ENCODE data around the gene HS1BP3.

Gene HS1BP3

GRCh38 chr2:20576598-20577115, 74.2 kb downstream of the HS1BP3 start:
- ChIA-PET CTCF (interaction anchor here (1.3 kb wide), 1 partner anchor 14 kb away, joined by 3 read pairs; no protein-coding TSS in a partner anchor), POLR2A (no interaction called here)
- peak overlapping the region in 3 of 7 experiments; percentile 44 to 61 (median 51) for H3K4me3 ChIP-seq (ENCODE audit: control insufficient read depth in 1 of 7, extremely low read depth in 1 of 7, insufficient read depth in 4 of 7, low read depth in 2 of 7, low read length in 6 of 7)
- peaks cover 0 to 4% (median 1%) of the 10 kb centered on the region in 5 experiments for H3K9me3 ChIP-seq (ENCODE audit: control extremely low read depth in 1 of 5, control insufficient read depth in 4 of 5, insufficient read depth in 2 of 5, low read depth in 1 of 5, low read length in 4 of 5)
- H3K27ac ChIP-seq (ENCODE audit: insufficient read depth in 1 of 2, low read depth in 1 of 2, low read length in 2 of 2, poor library complexity in 1 of 2, severe bottlenecking in 2 of 2), result no peak overlapping the region
- WGBS (ENCODE audit: insufficient coverage), result 67% methylated on average over 4 of the region's 5 CpGs
- H3K36me3 ChIP-seq (ENCODE audit: control insufficient read depth in 4 of 4, insufficient read depth in 4 of 4, low read length in 3 of 4), result no peaks in the 10 kb centered on the region
- H3K27me3 ChIP-seq (replicated peaks in 2 of 5; ENCODE audit: control insufficient read depth in 4 of 5, insufficient read depth in 5 of 5, low read length in 4 of 5), result no peaks in the 10 kb centered on the region
- DNase-seq, result peak; percentile 56 to 89 (median 80)
- peaks cover 0 to 27% (median 10%) of the 10 kb centered on the region in 4 experiments for H3K4me1 ChIP-seq (ENCODE audit: control extremely low read depth in 1 of 4, control insufficient read depth in 4 of 4, insufficient read depth in 4 of 4, low read length in 3 of 4)

GRCh38 chr2:20575935-20576597, 74.8 kb downstream of the HS1BP3 start:
- ChIA-PET CTCF (no interaction called here), POLR2A (no interaction called here)
- Histone ChIP-seq H3K27me3 (replicated peaks in 2 of 5; ENCODE audit: control insufficient read depth in 4 of 5, insufficient read depth in 5 of 5, low read length in 4 of 5) (no peaks in the 10 kb centered on the region), H3K36me3 (ENCODE audit: control insufficient read depth in 4 of 4, insufficient read depth in 4 of 4, low read length in 3 of 4) (no peaks in the 10 kb centered on the region), H3K27ac (ENCODE audit: insufficient read depth in 1 of 2, low read depth in 1 of 2, low read length in 2 of 2, poor library complexity in 1 of 2, severe bottlenecking in 2 of 2) (no peak overlapping the region), H3K4me3 (ENCODE audit: control insufficient read depth in 1 of 7, extremely low read depth in 1 of 7, insufficient read depth in 4 of 7, low read depth in 2 of 7, low read length in 6 of 7) (peak overlapping the region in 2 of 7 experiments; percentile 51 to 61), H3K4me1 (ENCODE audit: control extremely low read depth in 1 of 4, control insufficient read depth in 4 of 4, insufficient read depth in 4 of 4, low read length in 3 of 4) (peaks cover 0 to 27% (median 10%) of the 10 kb centered on the region in 4 experiments), H3K9me3 (ENCODE audit: control extremely low read depth in 1 of 5, control insufficient read depth in 4 of 5, insufficient read depth in 2 of 5, low read depth in 1 of 5, low read length in 4 of 5) (peaks cover 0 to 2% (median 0%) of the 10 kb centered on the region in 5 experiments)
- 100% methylated on average over 7 of the region's 9 CpGs for WGBS (ENCODE audit: insufficient coverage)
- no peak for DNase-seq

- H3K4me3 ChIP-seq (ENCODE audit: control insufficient read depth in 1 of 7, extremely low read depth in 1 of 7, insufficient read depth in 4 of 7, low read depth in 2 of 7, low read length in 6 of 7), result no peak overlapping the region
- H3K36me3 ChIP-seq (ENCODE audit: control insufficient read depth in 4 of 4, insufficient read depth in 4 of 4, low read length in 3 of 4), result no peaks in the 10 kb centered on the region
- no peaks in the 10 kb centered on the region for H3K27me3 ChIP-seq (replicated peaks in 2 of 5; ENCODE audit: control insufficient read depth in 4 of 5, insufficient read depth in 5 of 5, low read length in 4 of 5)
- H3K9me3 ChIP-seq (ENCODE audit: control extremely low read depth in 1 of 5, control insufficient read depth in 4 of 5, insufficient read depth in 2 of 5, low read depth in 1 of 5, low read length in 4 of 5), result no peaks in the 10 kb centered on the region
- ChIA-PET CTCF (no interaction called here), POLR2A (no interaction called here)
- DNase-seq, result no peak
- WGBS (ENCODE audit: insufficient coverage), result 100% methylated on average over 4 of the region's 5 CpGs
- H3K27ac ChIP-seq (ENCODE audit: insufficient read depth in 1 of 2, low read depth in 1 of 2, low read length in 2 of 2, poor library complexity in 1 of 2, severe bottlenecking in 2 of 2), result no peak overlapping the region
- H3K4me1 ChIP-seq (ENCODE audit: control extremely low read depth in 1 of 4, control insufficient read depth in 4 of 4, insufficient read depth in 4 of 4, low read length in 3 of 4), result peaks cover 0 to 27% (median 10%) of the 10 kb centered on the region in 4 experiments
These were observed 75.5 kb downstream of the HS1BP3 start for GRCh38 chr2:20575414-20575813.

GRCh38 chr2:20574930-20575329, 76.0 kb downstream of the HS1BP3 start:
- DNase-seq, result no peak
- Histone ChIP-seq H3K9me3 (ENCODE audit: control extremely low read depth in 1 of 5, control insufficient read depth in 4 of 5, insufficient read depth in 2 of 5, low read depth in 1 of 5, low read length in 4 of 5) (no peaks in the 10 kb centered on the region), H3K36me3 (ENCODE audit: control insufficient read depth in 4 of 4, insufficient read depth in 4 of 4, low read length in 3 of 4) (no peaks in the 10 kb centered on the region), H3K27me3 (replicated peaks in 2 of 5; ENCODE audit: control insufficient read depth in 4 of 5, insufficient read depth in 5 of 5, low read length in 4 of 5) (no peaks in the 10 kb centered on the region), H3K4me3 (ENCODE audit: control insufficient read depth in 1 of 7, extremely low read depth in 1 of 7, insufficient read depth in 4 of 7, low read depth in 2 of 7, low read length in 6 of 7) (no peak overlapping the region), H3K4me1 (ENCODE audit: control extremely low read depth in 1 of 4, control insufficient read depth in 4 of 4, insufficient read depth in 4 of 4, low read length in 3 of 4) (peaks cover 0 to 27% (median 9%) of the 10 kb centered on the region in 4 experiments), H3K27ac (ENCODE audit: insufficient read depth in 1 of 2, low read depth in 1 of 2, low read length in 2 of 2, poor library complexity in 1 of 2, severe bottlenecking in 2 of 2) (no peak overlapping the region)
- ChIA-PET CTCF (no interaction called here), POLR2A (no interaction called here)
- WGBS (ENCODE audit: insufficient coverage), result 96% methylated on average over 6 of the region's 6 CpGs

- peaks cover 0 to 24% (median 7%) of the 10 kb centered on the region in 4 experiments for H3K4me1 ChIP-seq (ENCODE audit: control extremely low read depth in 1 of 4, control insufficient read depth in 4 of 4, insufficient read depth in 4 of 4, low read length in 3 of 4)
- ChIA-PET POLR2A (no interaction called here), CTCF (interaction anchor here (1.7 kb wide), 1 partner anchor 62 kb away, joined by 3 read pairs; no protein-coding TSS in a partner anchor)
- no peaks in the 10 kb centered on the region for H3K36me3 ChIP-seq (ENCODE audit: control insufficient read depth in 4 of 4, insufficient read depth in 4 of 4, low read length in 3 of 4)
- no peaks in the 10 kb centered on the region for H3K27me3 ChIP-seq (replicated peaks in 2 of 5; ENCODE audit: control insufficient read depth in 4 of 5, insufficient read depth in 5 of 5, low read length in 4 of 5)
- H3K9me3 ChIP-seq (ENCODE audit: control extremely low read depth in 1 of 5, control insufficient read depth in 4 of 5, insufficient read depth in 2 of 5, low read depth in 1 of 5, low read length in 4 of 5), result no peaks in the 10 kb centered on the region
- H3K27ac ChIP-seq (ENCODE audit: insufficient read depth in 1 of 2, low read depth in 1 of 2, low read length in 2 of 2, poor library complexity in 1 of 2, severe bottlenecking in 2 of 2), result no peak overlapping the region
- H3K4me3 ChIP-seq (ENCODE audit: control insufficient read depth in 1 of 7, extremely low read depth in 1 of 7, insufficient read depth in 4 of 7, low read depth in 2 of 7, low read length in 6 of 7), result no peak overlapping the region
- WGBS (ENCODE audit: insufficient coverage), result 97% methylated on average over 4 of the region's 5 CpGs
- no peak for DNase-seq
These were observed 76.4 kb downstream of the HS1BP3 start for GRCh38 chr2:20574423-20574911.

GRCh38 chr2:20573620-20574422, 77.1 kb downstream of the HS1BP3 start:
- Histone ChIP-seq H3K9me3 (ENCODE audit: control extremely low read depth in 1 of 5, control insufficient read depth in 4 of 5, insufficient read depth in 2 of 5, low read depth in 1 of 5, low read length in 4 of 5) (no peaks in the 10 kb centered on the region), H3K27ac (ENCODE audit: insufficient read depth in 1 of 2, low read depth in 1 of 2, low read length in 2 of 2, poor library complexity in 1 of 2, severe bottlenecking in 2 of 2) (no peak overlapping the region), H3K4me3 (ENCODE audit: control insufficient read depth in 1 of 7, extremely low read depth in 1 of 7, insufficient read depth in 4 of 7, low read depth in 2 of 7, low read length in 6 of 7) (no peak overlapping the region), H3K36me3 (ENCODE audit: control insufficient read depth in 4 of 4, insufficient read depth in 4 of 4, low read length in 3 of 4) (no peaks in the 10 kb centered on the region), H3K27me3 (replicated peaks in 2 of 5; ENCODE audit: control insufficient read depth in 4 of 5, insufficient read depth in 5 of 5, low read length in 4 of 5) (no peaks in the 10 kb centered on the region), H3K4me1 (ENCODE audit: control extremely low read depth in 1 of 4, control insufficient read depth in 4 of 4, insufficient read depth in 4 of 4, low read length in 3 of 4) (peaks cover 0 to 18% (median 4%) of the 10 kb centered on the region in 4 experiments)
- POLR2A ChIA-PET, result no interaction called here
- WGBS (ENCODE audit: insufficient coverage), result 93% methylated on average over 10 of the region's 10 CpGs
- DNase-seq, result no peak
- CTCF ChIA-PET, result interaction anchor here (1.7 kb wide), 1 partner anchor 61 kb away, joined by 3 read pairs; no protein-coding TSS in a partner anchor

All from common myeloid progenitor, CD34-positive (primary cell).